CD14-positive monocyte (primary cell): ENCODE data around the gene DNAJC5. TPM values are rescaled to one million over a fixed set of nuclear protein-coding genes. Genes with fewer than 3 reads are reported as not detected.

ENCODE experiments used
- DNase-seq, 3 donors: peaks; one replicate each; pipeline ENCODE4 v3.0.0-alpha.2; 2011 to 2022
- H2AFZ ChIP-seq: 2 replicates; pipeline ENCODE4 v1.6.0; 2012; ENCODE audit warnings: mild to moderate bottlenecking, low read depth, low read length, inconsistent platforms; ENCODE audit not compliant: insufficient read depth, poor library complexity, severe bottlenecking
- H3K27ac ChIP-seq, 2 donors: 1 replicate in 1 of 2; 2 replicates in 1 of 2; pipeline ENCODE4 v1.5.1; 2012 to 2013; ENCODE audit warnings: low read length in 2 of 2, control low read depth in 1 of 2, inconsistent platforms in 1 of 2, low read depth in 1 of 2, mild to moderate bottlenecking in 1 of 2
- H3K27me3 ChIP-seq, 2 donors: one replicate each; pipeline versions ENCODE4 v1.6.0 to v1.6.1; 2011 to 2013; ENCODE audit warnings: low read length in 2 of 2; ENCODE audit not compliant: control insufficient read depth in 2 of 2, insufficient read depth in 2 of 2
- H3K36me3 ChIP-seq, 2 donors: replicated peaks in 1 of 2; 1 replicate in 1 of 2; 2 replicates in 1 of 2; pipeline versions ENCODE4 v1.5.1 to v1.6.1; 2012 to 2013; ENCODE audit warnings: low read length in 2 of 2, control low read depth in 1 of 2, inconsistent platforms in 1 of 2, mild to moderate bottlenecking in 1 of 2; ENCODE audit not compliant: insufficient read depth in 2 of 2, control insufficient read depth in 1 of 2
- H3K4me1 ChIP-seq, 2 donors: 1 replicate in 1 of 2; 2 replicates in 1 of 2; pipeline versions ENCODE4 v1.5.1 to v1.6.1; 2012 to 2013; ENCODE audit warnings: low read length in 2 of 2, control low read depth in 1 of 2, inconsistent platforms in 1 of 2, mild to moderate bottlenecking in 1 of 2, moderate library complexity in 1 of 2; ENCODE audit not compliant: insufficient read depth in 2 of 2, control insufficient read depth in 1 of 2
- H3K4me2 ChIP-seq: replicated peaks from 2 replicates; pipeline ENCODE3; 2012; ENCODE audit warnings: low read length, moderate library complexity, mild to moderate bottlenecking; ENCODE audit not compliant: poor library complexity, severe bottlenecking; ENCODE audit errors: extremely low read depth
- H3K4me3 ChIP-seq, 3 experiments: fragments of 200-600 bp in 1 of 3; sonication (generic) in 1 of 3; replicated peaks in 1 of 3; 1 replicate in 2 of 3; 2 replicates in 1 of 3; pipeline ENCODE4 v1.5.1; 2011 to 2013; ENCODE audit warnings: low read length in 3 of 3, mild to moderate bottlenecking in 3 of 3, control low read depth in 2 of 3, low read depth in 2 of 3, inconsistent platforms in 1 of 3, moderate library complexity in 1 of 3
- H3K79me2 ChIP-seq: 2 replicates; pipeline ENCODE4 v1.6.0; 2012; ENCODE audit warnings: mild to moderate bottlenecking, control low read depth, inconsistent platforms, low read length, moderate library complexity; ENCODE audit not compliant: insufficient read depth
- H3K9ac ChIP-seq: 2 replicates; pipeline ENCODE4 v1.6.0; 2017; ENCODE audit warnings: low read length, mild to moderate bottlenecking; ENCODE audit not compliant: insufficient read depth, poor library complexity, severe bottlenecking
- H3K9me3 ChIP-seq, 2 donors: replicated peaks in 1 of 2; 1 replicate in 1 of 2; 2 replicates in 1 of 2; pipeline versions ENCODE4 v1.5.1 to v1.6.1; 2012 to 2013; ENCODE audit warnings: low read length in 2 of 2, control low read depth in 1 of 2; ENCODE audit not compliant: control insufficient read depth in 1 of 2, insufficient read depth in 1 of 2
- H4K20me1 ChIP-seq: 2 replicates; pipeline ENCODE4 v1.6.0; 2012; ENCODE audit warnings: mild to moderate bottlenecking, low read length, control low read depth, moderate library complexity; ENCODE audit not compliant: insufficient read depth
- H3K27ac Mint-ChIP-seq, 7 donors: one replicate each; pipeline ENCODE4 v1.8.0; 2020; ENCODE audit warnings: mild to moderate bottlenecking in 7 of 7, mixed read lengths in 7 of 7, moderate library complexity in 6 of 7, inconsistent platforms in 2 of 7
- H3K27me3 Mint-ChIP-seq, 3 donors: one replicate each; pipeline ENCODE4 v1.8.0; 2021 to 2022; ENCODE audit warnings: low read depth in 3 of 3, mild to moderate bottlenecking in 3 of 3, mixed read lengths in 3 of 3, moderate library complexity in 3 of 3, inconsistent platforms in 1 of 3
- H3K36me3 Mint-ChIP-seq, 2 donors: one replicate each; pipeline ENCODE4 v1.8.0; 2020; ENCODE audit warnings: mixed read lengths in 2 of 2, inconsistent platforms in 1 of 2, mild to moderate bottlenecking in 1 of 2
- H3K4me1 Mint-ChIP-seq: one replicate; pipeline ENCODE4 v1.8.0; 2020; ENCODE audit warnings: mild to moderate bottlenecking, mixed read lengths
- H3K4me3 Mint-ChIP-seq, 2 donors: one replicate each; pipeline ENCODE4 v1.8.0; 2020; ENCODE audit warnings: mild to moderate bottlenecking in 2 of 2, mixed read lengths in 2 of 2, moderate library complexity in 1 of 2
- H3K9me3 Mint-ChIP-seq, 7 donors: one replicate each; pipeline ENCODE4 v1.8.0; 2020 to 2022; ENCODE audit warnings: mixed read lengths in 7 of 7, mild to moderate bottlenecking in 6 of 7, moderate library complexity in 6 of 7, inconsistent platforms in 2 of 7
- WGBS: methylation state at CpG from one replicate; pipeline ENCODE4 v1.1.5; 2013; ENCODE audit warnings: missing lambda C conversion rate; ENCODE audit not compliant: insufficient coverage; 5-methylcytosine and 5-hydroxymethylcytosine counted together
- intact Hi-C, 2 donors: fragments of 100-400 bp; cut with micrococcal nuclease; formaldehyde crosslinking; loops; one replicate each; pipeline versions ENCODE4 v1.15.0 to v1.15.1; 2023
- polyA plus RNA-seq, 3 donors: library from polyadenylated mRNA; depleted of rRNA in 1 of 3; unstranded in 2 of 3; stranded (reverse) in 1 of 3; fragments of 300-500 nt in 2 of 3; fragments of >200 nt in 1 of 3; fragmentation: Illumina TruSeq in 2 of 3; gene quantifications; 1 replicate in 2 of 3; 2 replicates in 1 of 3; pipeline ENCODE4 v1.2.3, GENCODE V29; 2012 to 2021
- TF ChIP-seq, protein P1 (sequence below): fragments of 200-600 bp; IDR thresholded peaks from one replicate; pipeline ENCODE4 v1.8.0; 2022; ENCODE audit warnings: antibody characterized with exemption, mild to moderate bottlenecking

The DNAJC5 gene
- polyA plus RNA-seq, 3 donors, result 5.9 to 44.4 (median 7.4) TPM

DNA sequence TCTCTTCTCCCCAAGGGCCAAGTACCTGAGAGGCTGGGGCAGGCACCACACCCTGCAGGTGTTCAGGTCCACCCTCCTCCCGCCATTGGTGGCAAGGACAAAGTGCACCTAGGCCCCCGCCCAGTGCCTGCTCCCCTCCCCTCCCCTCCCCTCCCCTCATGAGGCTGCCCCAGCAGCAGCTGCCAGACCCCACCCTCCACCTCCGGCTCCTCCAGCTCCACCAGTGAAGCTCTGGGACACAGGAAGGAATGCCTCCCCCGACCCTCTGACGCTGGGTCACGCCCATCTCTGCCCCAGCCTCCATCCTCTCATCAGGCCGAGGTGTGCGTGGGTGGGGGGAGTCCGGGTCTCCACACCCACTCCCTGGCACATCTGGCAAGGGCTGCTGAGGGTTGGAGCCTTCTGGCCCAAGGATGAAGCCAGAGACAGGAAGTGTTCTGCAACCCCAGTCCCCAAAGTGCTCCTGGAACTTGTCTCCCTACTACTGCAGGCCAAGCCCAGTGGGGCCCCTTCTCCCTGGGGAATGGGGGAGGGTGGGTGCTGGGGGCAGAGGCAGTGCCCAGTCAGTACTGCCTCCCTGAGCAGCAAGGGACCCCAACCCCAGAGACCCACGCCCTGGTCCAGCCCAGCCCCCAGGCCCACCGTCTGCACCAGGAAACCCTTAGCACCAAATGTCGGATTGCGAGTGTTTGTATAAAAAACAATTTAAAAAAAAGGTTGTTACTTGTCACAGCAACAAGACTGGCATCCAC, 62.9 kb downstream of the DNAJC5 start:
- Mint-ChIP-seq H3K9me3 (no peaks in the 10 kb centered on the region), H3K27me3 (peaks cover 0 to 5% (median 2%) of the 10 kb centered on the region in 3 donors), H3K27ac (no peak overlapping the region), H3K36me3 (peaks cover 9 to 10% of the 10 kb centered on the region in 2 donors), H3K4me3 (peak overlapping the region in 1 of 2 donors; percentile 37), H3K4me1 (peaks cover 28% of the 10 kb centered on the region)
- Histone ChIP-seq H3K36me3 (peaks cover 4 to 11% of the 10 kb centered on the region in 2 donors), H3K4me3 (no peak overlapping the region), H3K27me3 (no peaks in the 10 kb centered on the region), H3K4me1 (peaks cover 24 to 39% of the 10 kb centered on the region in 2 donors), H3K9ac (no peak overlapping the region), H3K27ac (no peak overlapping the region), H2AFZ (no peak overlapping the region), H3K79me2 (peaks cover 32% of the 10 kb centered on the region), H3K9me3 (no peaks in the 10 kb centered on the region), H4K20me1 (peaks cover 32% of the 10 kb centered on the region), H3K4me2 (no peak overlapping the region)
- intact Hi-C loops, result loop anchor here in 1 of 2 donors (2.0 to 5.0 kb wide), 3 partner anchors 61 to 251 kb away; partner anchors contain the start of genes ARFRP1, DNAJC5, TCEA2 and ZGPAT
- no peak for DNase-seq
- TF ChIP-seq, protein P1, sequence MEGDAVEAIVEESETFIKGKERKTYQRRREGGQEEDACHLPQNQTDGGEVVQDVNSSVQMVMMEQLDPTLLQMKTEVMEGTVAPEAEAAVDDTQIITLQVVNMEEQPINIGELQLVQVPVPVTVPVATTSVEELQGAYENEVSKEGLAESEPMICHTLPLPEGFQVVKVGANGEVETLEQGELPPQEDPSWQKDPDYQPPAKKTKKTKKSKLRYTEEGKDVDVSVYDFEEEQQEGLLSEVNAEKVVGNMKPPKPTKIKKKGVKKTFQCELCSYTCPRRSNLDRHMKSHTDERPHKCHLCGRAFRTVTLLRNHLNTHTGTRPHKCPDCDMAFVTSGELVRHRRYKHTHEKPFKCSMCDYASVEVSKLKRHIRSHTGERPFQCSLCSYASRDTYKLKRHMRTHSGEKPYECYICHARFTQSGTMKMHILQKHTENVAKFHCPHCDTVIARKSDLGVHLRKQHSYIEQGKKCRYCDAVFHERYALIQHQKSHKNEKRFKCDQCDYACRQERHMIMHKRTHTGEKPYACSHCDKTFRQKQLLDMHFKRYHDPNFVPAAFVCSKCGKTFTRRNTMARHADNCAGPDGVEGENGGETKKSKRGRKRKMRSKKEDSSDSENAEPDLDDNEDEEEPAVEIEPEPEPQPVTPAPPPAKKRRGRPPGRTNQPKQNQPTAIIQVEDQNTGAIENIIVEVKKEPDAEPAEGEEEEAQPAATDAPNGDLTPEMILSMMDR, result no peak
- no CpG with 5 or more reads among the region's 13 CpGs for whole genome bisulfite sequencing

DNA sequence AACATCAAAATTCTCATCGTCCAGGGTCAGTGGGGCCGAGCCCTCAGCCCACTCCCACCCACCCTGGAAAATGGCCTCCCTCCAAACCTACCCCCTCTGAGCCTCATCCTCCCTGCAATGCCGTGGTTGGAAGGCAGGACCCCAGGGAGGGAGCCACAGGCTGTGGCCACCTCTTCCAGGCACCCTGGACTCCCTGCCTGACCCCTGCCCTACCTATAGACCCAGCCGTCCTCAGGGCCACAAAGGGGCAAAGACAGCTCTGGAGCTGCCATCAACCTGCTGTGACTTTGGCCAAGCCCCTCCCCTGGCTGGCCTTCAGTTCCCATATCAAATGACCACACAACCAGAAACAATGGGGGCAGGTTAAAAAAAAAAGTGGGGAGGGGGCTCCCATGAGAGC, 63.5 kb downstream of the DNAJC5 start:
- 75% methylated on average over 4 of the region's 4 CpGs for WGBS
- no peak overlapping the region for H3K4me3 ChIP-seq
- peaks cover 4 to 11% of the 10 kb centered on the region in 2 donors for H3K36me3 ChIP-seq
- intact Hi-C loops, result loop anchor here in 1 of 2 donors (5.0 kb wide), 2 partner anchors 61 to 251 kb away; partner anchors contain the start of genes ARFRP1, DNAJC5 and ZGPAT
- H3K4me2 ChIP-seq, result no peak overlapping the region
- Mint-ChIP-seq H3K27me3 (peaks cover 0 to 5% (median 2%) of the 10 kb centered on the region in 3 donors), H3K36me3 (peaks cover 9 to 11% of the 10 kb centered on the region in 2 donors), H3K4me1 (peaks cover 25% of the 10 kb centered on the region), H3K4me3 (peak overlapping the region in 1 of 2 donors; percentile 37), H3K27ac (no peak overlapping the region), H3K9me3 (no peaks in the 10 kb centered on the region)
- H3K27me3 ChIP-seq, result no peaks in the 10 kb centered on the region
- H3K27ac ChIP-seq, result no peak overlapping the region
- H3K9me3 ChIP-seq, result no peaks in the 10 kb centered on the region
- no peak for DNase-seq
- H4K20me1 ChIP-seq, result peaks cover 26% of the 10 kb centered on the region
- no peak overlapping the region for H3K9ac ChIP-seq
- TF ChIP-seq, protein P1, result no peak
- H3K4me1 ChIP-seq, result peaks cover 24 to 39% of the 10 kb centered on the region in 2 donors
- peaks cover 27% of the 10 kb centered on the region for H3K79me2 ChIP-seq
- H2AFZ ChIP-seq, result no peak overlapping the region
